Erythroblast (primary cell): ENCODE data around the gene PFN4.

Source experiments
- GATA1 ChIP-seq: IDR thresholded peaks from 2 replicates; pipeline ENCODE4 v1.6.1; 2011; ENCODE audit warnings: low read depth, mild to moderate bottlenecking, control low read depth, low read length, moderate library complexity
- POLR2A ChIP-seq: IDR thresholded peaks from 2 replicates; pipeline ENCODE4 v1.6.1; 2011; ENCODE audit warnings: mild to moderate bottlenecking, low read length

GRCh38 chr2:24110660-24111303, 12.4 kb downstream of the PFN4 start:
- TF ChIP-seq POLR2A (no peak), GATA1 (no peak)
